Measurements from ENCODE around the gene IL12RB2. TPM values are rescaled to one million over a fixed set of nuclear protein-coding genes. Genes with fewer than 3 reads are reported as not detected.

The IL12RB2 gene
- polyA plus RNA-seq, 1 of the 3 experiments (the other 2 are of a cell fraction), result not detected

DNA sequence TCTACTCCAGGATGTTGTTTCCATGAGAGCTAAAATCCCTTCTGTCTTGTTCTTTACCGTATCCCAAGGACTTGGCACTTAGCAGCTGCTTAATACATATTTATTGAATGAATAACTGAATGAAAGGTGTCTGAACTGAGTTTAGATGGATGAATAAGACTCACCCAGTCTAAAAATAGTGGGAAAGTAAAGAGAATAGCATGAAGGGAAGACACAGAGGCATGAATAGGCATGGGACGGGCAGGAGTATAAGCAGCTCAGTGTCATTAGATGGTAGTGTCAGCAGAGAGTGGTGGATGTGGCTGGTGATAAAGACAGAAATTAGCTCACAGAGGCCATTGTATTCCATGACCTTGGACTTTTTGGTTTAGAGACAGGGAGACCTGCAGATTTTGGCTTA, 9.2 kb downstream of the IL12RB2 start:
- no peaks in the 10 kb centered on the region for H3K9me2 ChIP-seq
- no peak overlapping the region for H2AFZ ChIP-seq (ENCODE audit: low read depth)
- TF ChIP-seq NFIC (IDR thresholded peaks at IDR 0.05; ENCODE audit: borderline replicate concordance) (no peak), MEF2A (IDR thresholded peaks at IDR 0.05; ENCODE audit: borderline replicate concordance, low read depth) (no peak), USF1 (IDR thresholded peaks at IDR 0.05; ENCODE audit: borderline replicate concordance, low read depth) (no peak), RFX5 (IDR thresholded peaks at IDR 0.05; ENCODE audit: low read length) (no peak), CHD2 (IDR thresholded peaks at IDR 0.05; ENCODE audit: low read length, partially characterized antibody) (no peak), RAD21 (IDR thresholded peaks at IDR 0.05; ENCODE audit: low read length) (no peak), RXRA (IDR thresholded peaks at IDR 0.05; ENCODE audit: borderline replicate concordance, low read depth) (no peak), FOXJ3 (CRISPR knock-in tag; IDR thresholded peaks at IDR 0.05) (no peak)
- TF ChIP-seq, protein P1, sequence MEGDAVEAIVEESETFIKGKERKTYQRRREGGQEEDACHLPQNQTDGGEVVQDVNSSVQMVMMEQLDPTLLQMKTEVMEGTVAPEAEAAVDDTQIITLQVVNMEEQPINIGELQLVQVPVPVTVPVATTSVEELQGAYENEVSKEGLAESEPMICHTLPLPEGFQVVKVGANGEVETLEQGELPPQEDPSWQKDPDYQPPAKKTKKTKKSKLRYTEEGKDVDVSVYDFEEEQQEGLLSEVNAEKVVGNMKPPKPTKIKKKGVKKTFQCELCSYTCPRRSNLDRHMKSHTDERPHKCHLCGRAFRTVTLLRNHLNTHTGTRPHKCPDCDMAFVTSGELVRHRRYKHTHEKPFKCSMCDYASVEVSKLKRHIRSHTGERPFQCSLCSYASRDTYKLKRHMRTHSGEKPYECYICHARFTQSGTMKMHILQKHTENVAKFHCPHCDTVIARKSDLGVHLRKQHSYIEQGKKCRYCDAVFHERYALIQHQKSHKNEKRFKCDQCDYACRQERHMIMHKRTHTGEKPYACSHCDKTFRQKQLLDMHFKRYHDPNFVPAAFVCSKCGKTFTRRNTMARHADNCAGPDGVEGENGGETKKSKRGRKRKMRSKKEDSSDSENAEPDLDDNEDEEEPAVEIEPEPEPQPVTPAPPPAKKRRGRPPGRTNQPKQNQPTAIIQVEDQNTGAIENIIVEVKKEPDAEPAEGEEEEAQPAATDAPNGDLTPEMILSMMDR (IDR thresholded peaks at IDR 0.05), result no peak
- H3K79me2 ChIP-seq (ENCODE audit: insufficient read depth), result no peaks in the 10 kb centered on the region
- DNase-seq, result no peak
- H3K27ac ChIP-seq (ENCODE audit: low read depth in 2 of 2, low read length in 1 of 2), result no peak overlapping the region
- WGBS (ENCODE audit: low lambda C conversion rate), result 74% methylated on average over 2 of the region's 2 CpGs
- no peaks in the 10 kb centered on the region for H3K4me1 ChIP-seq (ENCODE audit: control insufficient read depth in 1 of 2, insufficient read depth in 2 of 2, low read depth in 1 of 2, low read length in 1 of 2)
- no peaks in the 10 kb centered on the region for H3K36me3 ChIP-seq (replicated peaks in 1 of 2; ENCODE audit: control insufficient read depth in 1 of 2, insufficient read depth in 2 of 2, low read length in 1 of 2)
- no peaks in the 10 kb centered on the region for H3K9me3 ChIP-seq
- no peak overlapping the region for H3K9ac ChIP-seq
- no peak overlapping the region for H3K4me2 ChIP-seq
- no peaks in the 10 kb centered on the region for H4K20me1 ChIP-seq (ENCODE audit: insufficient read depth)
- no peaks in the 10 kb centered on the region for H3F3A ChIP-seq (replicated peaks; ENCODE audit: insufficient read depth)
- POLR2A ChIA-PET, result no interaction called here
- no peaks in the 10 kb centered on the region; the same call in 1 of the 2 replicates for H3K27me3 ChIP-seq (ENCODE audit: insufficient read depth)
- no peak overlapping the region for H3K4me3 ChIP-seq (ENCODE audit: low read depth in 2 of 2, low read length in 1 of 2)
- CTCF ChIA-PET, result interaction anchor here (0.8 to 1.6 kb wide), 3 partner anchors 35 to 184 kb away, joined by 3 to 5 read pairs (median 4); no protein-coding TSS in a partner anchor

DNA sequence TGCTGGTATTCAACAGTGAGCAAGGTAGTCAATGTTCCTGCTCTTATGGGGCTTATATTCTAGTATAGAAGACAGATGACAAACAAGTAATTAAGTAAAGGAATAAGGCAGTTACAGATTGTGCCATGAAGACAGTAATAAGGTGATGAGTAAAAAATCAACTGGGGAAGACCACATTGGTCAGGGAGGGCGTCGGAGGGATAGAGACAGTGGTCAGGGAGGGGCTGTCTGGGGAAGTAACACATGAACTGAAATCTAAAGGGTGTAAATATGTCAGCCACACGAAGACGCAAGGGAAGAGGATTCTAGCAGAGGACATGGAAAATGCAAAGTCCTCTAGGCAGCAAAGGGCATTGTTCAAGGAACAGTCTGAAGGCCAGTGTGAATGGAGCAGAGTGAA, 10.1 kb downstream of the IL12RB2 start:
- H3K9ac ChIP-seq, result no peak overlapping the region
- POLR2A ChIA-PET, result no interaction called here
- WGBS (ENCODE audit: low lambda C conversion rate), result 74% methylated on average over 4 of the region's 4 CpGs
- no peaks in the 10 kb centered on the region for H3F3A ChIP-seq (replicated peaks; ENCODE audit: insufficient read depth)
- H3K9me3 ChIP-seq, result no peaks in the 10 kb centered on the region
- no peak for TF ChIP-seq FOXJ3 (CRISPR knock-in tag; IDR thresholded peaks at IDR 0.05)
- TF ChIP-seq SIN3A (IDR thresholded peaks at IDR 0.05; ENCODE audit: borderline replicate concordance, low read depth, low read length), result no peak
- TF ChIP-seq GATA2 (CRISPR knock-in tag; IDR thresholded peaks at IDR 0.05), result no peak
- TF ChIP-seq EZH2phosphoT487 (IDR thresholded peaks at IDR 0.05; ENCODE audit: borderline replicate concordance, low read depth), result no peak
- no peak for TF ChIP-seq USF1 (IDR thresholded peaks at IDR 0.05; ENCODE audit: borderline replicate concordance, low read depth)
- no peak for TF ChIP-seq EP300 (IDR thresholded peaks at IDR 0.05; ENCODE audit: borderline replicate concordance in 1 of 2, low read depth in 1 of 2, low read length in 1 of 2)
- no peak for TF ChIP-seq RFX5 (IDR thresholded peaks at IDR 0.05; ENCODE audit: low read length)
- TF ChIP-seq GABPA (IDR thresholded peaks at IDR 0.05; ENCODE audit: low read depth), result no peak
- TF ChIP-seq RXRA (IDR thresholded peaks at IDR 0.05; ENCODE audit: borderline replicate concordance, low read depth), result no peak
- TF ChIP-seq FOSL2 (IDR thresholded peaks at IDR 0.05; ENCODE audit: borderline replicate concordance, low read depth), result no peak
- TF ChIP-seq, protein P2, sequence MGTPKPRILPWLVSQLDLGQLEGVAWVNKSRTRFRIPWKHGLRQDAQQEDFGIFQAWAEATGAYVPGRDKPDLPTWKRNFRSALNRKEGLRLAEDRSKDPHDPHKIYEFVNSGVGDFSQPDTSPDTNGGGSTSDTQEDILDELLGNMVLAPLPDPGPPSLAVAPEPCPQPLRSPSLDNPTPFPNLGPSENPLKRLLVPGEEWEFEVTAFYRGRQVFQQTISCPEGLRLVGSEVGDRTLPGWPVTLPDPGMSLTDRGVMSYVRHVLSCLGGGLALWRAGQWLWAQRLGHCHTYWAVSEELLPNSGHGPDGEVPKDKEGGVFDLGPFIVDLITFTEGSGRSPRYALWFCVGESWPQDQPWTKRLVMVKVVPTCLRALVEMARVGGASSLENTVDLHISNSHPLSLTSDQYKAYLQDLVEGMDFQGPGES (IDR thresholded peaks at IDR 0.05; ENCODE audit: low read depth, low read length), result no peak
- TF ChIP-seq CHD2 (IDR thresholded peaks at IDR 0.05; ENCODE audit: low read length, partially characterized antibody), result no peak
- no peak overlapping the region for H2AFZ ChIP-seq (ENCODE audit: low read depth)
- no peak overlapping the region for H3K4me3 ChIP-seq (ENCODE audit: low read depth in 2 of 2, low read length in 1 of 2)
- H3K27me3 ChIP-seq (ENCODE audit: insufficient read depth), result no peaks in the 10 kb centered on the region; the same call in 1 of the 2 replicates
- H3K9me2 ChIP-seq, result no peaks in the 10 kb centered on the region
- H3K79me2 ChIP-seq (ENCODE audit: insufficient read depth), result no peaks in the 10 kb centered on the region
- no peaks in the 10 kb centered on the region for H4K20me1 ChIP-seq (ENCODE audit: insufficient read depth)
- H3K27ac ChIP-seq (ENCODE audit: low read depth in 2 of 2, low read length in 1 of 2), result no peak overlapping the region
- no peak overlapping the region for H3K4me2 ChIP-seq
- no peak for DNase-seq
- no peaks in the 10 kb centered on the region for H3K36me3 ChIP-seq (replicated peaks in 1 of 2; ENCODE audit: control insufficient read depth in 1 of 2, insufficient read depth in 2 of 2, low read length in 1 of 2)
- CTCF ChIA-PET, result interaction anchor here (1.6 kb wide), 1 partner anchor 183 kb away, joined by 5 read pairs; no protein-coding TSS in a partner anchor
- no peaks in the 10 kb centered on the region for H3K4me1 ChIP-seq (ENCODE audit: control insufficient read depth in 1 of 2, insufficient read depth in 2 of 2, low read depth in 1 of 2, low read length in 1 of 2)

Measured in SK-N-SH (cell line).